ENCODE data around the gene NRXN3. TPM values are rescaled to one million over a fixed set of nuclear protein-coding genes. Genes with fewer than 3 reads are reported as not detected.
A peak's percentile ranks its signal among the peaks of the same experiment; 100 is the strongest.

The NRXN3 gene
- total RNA-seq, 1 donor, result 0.27 TPM

GRCh38 chr14:79580414-79580813 is 1410.2 kb downstream of the NRXN3 start:
- DNase-seq (ENCODE audit: low read depth in 2 of 3, low spot score in 2 of 3), result no peak

GRCh38 chr14:79580906-79581305 is 1410.7 kb downstream of the NRXN3 start:
- DNase-seq (ENCODE audit: low read depth in 2 of 3, low spot score in 2 of 3), result no peak

DNA sequence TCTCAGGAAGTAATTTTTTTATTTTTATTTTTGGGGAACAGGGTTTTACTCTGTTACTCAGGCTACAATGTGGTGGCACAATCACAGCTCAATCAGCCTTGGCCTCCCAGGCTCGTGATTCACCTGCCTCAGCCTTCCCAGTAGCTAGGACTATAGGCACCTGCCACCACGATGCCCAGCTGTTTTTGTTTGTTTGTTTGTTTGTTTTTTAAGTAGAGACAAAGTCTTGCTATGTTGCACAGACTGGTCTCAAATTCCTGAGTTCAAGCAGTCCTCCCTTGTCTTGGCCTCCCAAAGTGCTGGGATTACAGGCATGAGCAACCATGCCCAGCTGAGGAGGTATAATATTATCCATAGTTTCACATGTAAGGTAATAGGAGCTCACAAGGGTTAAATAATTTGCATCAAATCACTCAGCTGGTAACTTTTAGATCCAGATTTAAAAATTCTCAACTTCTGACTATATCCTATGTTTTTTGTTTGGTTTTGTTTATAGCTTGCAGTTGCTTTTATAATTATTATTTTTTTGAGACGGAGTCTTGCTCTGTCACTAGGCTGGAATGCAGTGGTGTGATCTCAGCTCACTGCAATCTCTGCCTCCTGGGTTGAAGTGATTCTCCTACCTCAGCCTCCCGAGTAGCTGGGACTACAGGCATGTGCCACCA is 1411.9 kb downstream of the NRXN3 start:
- no peak for DNase-seq (ENCODE audit: low read depth in 2 of 3, low spot score in 2 of 3)

DNA sequence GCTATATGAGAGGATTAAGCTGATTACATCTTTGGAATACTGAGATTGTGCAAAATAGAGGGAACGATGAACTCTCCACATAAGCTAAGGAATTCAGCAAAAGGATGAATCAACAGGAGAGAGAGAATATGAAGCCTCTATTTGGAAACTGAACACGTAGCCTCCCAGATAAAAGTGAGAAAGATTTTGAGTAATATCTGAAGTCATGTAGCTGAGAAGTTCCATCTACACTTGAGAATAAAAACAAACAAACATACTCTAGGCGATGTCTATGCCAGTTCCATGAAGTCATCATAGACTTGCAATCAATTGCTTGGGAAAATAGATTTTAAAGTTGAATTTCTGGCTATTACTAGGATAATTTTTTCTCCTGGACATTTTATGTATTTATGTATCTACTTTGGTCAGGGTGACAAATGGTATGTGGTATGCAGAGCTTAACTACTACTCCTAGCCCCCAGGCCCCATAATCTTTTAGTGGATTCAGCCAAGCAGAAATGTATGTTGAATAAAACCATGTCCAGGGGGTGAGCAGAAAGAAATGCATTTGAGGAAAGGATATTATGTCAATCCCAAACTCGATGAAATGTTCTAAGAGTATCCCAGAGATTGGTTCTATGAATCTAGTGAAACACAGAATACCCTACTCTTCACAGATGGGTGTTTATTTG is 1413.7 kb downstream of the NRXN3 start:
- no peak for DNase-seq (ENCODE audit: low read depth in 2 of 3, low spot score in 2 of 3)

- DNase-seq (ENCODE audit: low read depth in 2 of 3, low spot score in 2 of 3), result no peak
Observed at GRCh38 chr14:79584679-79585078, 1414.5 kb downstream of the NRXN3 start.

DNA sequence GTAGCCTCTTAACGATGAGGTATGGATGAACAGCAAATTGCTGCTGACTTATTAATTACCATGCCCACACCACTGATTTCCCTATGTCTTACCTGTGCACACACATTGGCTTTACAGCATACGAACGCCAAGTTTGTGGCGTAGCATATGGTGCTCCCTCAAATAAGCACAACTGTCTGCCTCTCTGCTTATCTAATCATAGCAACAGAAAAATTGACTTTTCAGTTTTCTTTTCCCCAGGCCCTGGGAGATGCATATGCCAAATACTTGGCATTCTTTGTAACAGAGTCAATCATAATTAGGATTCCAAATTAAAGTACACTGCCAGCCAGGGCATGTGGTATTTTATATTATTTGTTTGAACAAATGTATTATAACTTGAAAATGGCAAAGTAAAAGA is 1415.7 kb downstream of the NRXN3 start:
- DNase-seq (ENCODE audit: low read depth in 2 of 3, low spot score in 2 of 3), result no peak

DNA sequence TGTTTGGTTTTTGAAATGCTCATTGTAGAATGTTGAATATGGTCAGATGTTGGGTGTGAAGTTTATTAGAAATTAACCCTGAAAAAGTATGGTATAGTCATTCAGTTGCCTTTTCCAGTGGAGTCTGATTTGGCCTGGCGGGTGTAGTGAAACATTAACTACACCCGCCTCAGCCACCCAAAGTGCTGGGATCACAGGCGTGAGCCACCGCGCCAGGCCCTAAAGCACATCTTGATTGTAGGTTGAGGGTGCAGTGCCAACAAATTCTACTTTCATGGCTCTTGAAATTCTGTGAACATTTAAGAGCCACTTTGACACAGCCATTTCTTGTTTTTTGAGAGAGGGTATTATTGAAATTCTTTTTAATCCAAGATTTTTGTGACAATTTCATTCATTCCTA is 1416.2 kb downstream of the NRXN3 start:
- DNase-seq (ENCODE audit: low read depth in 2 of 3, low spot score in 2 of 3), result no peak

GRCh38 chr14:79586989-79587598 is 1416.9 kb downstream of the NRXN3 start:
- DNase-seq (ENCODE audit: low read depth in 2 of 3, low spot score in 2 of 3), result peak in 2 of 3 donors; percentile 5 to 60

DNA sequence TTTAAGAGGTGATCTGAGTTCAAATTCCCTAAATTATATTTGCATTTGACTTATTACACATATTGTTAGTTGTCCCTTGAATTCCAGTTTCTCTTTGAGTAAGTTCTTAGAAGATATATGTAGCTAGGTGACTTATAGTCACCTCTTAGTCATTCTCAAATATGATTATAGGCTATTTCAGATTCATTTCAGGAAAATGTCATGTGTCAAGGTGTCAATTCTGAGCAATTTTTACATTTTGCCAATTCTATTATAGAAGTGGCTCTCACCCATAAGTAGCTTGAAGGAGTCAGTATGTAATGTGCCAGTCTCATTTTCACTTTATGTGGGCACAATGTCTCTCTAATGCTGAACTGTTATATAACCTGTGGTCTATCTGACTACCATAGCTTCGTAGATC is 1417.7 kb downstream of the NRXN3 start:
- DNase-seq (ENCODE audit: low read depth in 2 of 3, low spot score in 2 of 3), result no peak

DNA sequence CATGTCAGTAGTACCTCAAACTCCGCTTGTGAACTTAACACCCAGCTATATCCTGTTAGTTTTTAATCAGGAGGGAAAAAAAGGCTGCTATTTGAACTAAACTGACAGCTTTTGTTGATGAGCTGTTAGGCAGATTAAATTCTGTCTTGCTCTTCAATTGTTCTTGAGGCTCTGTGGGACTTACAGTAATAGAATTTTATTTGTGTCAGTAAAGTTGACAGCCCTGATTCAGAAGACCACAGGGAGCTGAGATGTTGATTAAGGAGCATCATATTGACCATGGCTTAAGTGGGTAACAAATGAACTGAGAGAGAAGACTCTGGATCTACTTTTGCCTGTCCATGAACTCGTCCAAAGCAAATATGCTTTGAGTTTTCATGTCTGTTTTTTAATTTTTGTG is 1418.2 kb downstream of the NRXN3 start:
- DNase-seq (ENCODE audit: low read depth in 2 of 3, low spot score in 2 of 3), result peak in 1 of 3 donors; percentile 3

DNA sequence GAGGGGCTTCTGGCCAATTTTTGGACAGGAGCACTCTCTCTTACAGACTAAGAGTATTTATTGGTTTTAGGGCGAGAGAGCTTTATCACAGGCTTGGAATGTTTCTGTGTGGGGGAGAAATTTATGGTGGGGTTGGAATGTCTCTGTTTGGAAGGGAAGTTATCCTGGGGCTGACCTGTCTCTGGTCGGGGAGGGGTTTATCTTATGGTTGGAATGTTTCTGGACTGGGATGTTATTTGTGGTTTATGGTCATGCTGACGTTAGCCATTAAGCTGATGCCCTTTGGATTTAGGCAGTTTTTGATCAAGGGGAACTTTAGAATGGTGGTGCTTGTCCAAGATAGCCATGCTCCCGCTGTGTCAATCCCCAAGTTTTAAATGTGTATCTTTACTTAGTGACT is 1426.4 kb downstream of the NRXN3 start:
- DNase-seq (ENCODE audit: low read depth in 2 of 3, low spot score in 2 of 3), result no peak

- no peak for DNase-seq (ENCODE audit: low read depth in 2 of 3, low spot score in 2 of 3)
Observed at GRCh38 chr14:79597566-79597965, 1427.4 kb downstream of the NRXN3 start.

- no peak for DNase-seq (ENCODE audit: low read depth in 2 of 3, low spot score in 2 of 3)
Observed at GRCh38 chr14:79598339-79598738, 1428.2 kb downstream of the NRXN3 start.

DNA sequence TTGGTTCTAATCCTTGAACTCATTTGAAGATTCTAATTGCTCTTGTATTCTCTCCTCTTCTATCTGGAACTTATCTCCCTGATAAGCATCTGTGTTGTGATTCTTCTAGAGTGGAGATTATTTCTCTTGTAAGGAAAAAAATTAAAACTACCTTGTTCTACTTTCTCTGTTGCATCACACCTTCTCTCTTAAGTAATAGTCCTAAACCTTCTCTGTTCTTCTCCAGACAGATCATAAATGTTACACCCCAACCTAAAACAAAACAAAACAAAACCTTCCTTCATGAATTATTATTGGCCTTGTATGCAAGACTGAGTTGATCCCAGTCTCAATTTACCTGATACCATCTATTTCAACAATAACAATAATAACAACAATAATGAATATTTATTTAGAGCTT is 1429.1 kb downstream of the NRXN3 start:
- no peak for DNase-seq (ENCODE audit: low read depth in 2 of 3, low spot score in 2 of 3)

GRCh38 chr14:79600406-79600805 is 1430.2 kb downstream of the NRXN3 start:
- no peak for DNase-seq (ENCODE audit: low read depth in 2 of 3, low spot score in 2 of 3)

DNA sequence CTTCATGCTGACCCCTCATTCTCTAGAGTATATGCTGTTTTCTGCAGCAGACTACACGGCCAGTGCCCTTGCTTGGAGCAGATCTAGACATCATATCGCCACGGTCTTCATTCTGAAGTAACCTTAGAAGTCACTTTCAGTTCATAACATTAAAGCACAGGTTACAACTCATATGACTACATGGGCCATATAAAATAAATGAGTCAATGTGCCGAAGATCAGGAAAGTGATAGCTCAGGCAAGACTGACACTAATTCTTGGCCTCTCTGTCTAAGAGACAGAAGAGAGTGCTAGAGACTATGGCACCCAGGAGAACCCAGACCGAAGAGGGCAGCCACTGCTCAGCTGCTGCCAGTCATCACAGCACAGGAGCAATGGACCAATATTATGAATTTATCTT is 1431.4 kb downstream of the NRXN3 start:
- DNase-seq (ENCODE audit: low read depth in 2 of 3, low spot score in 2 of 3), result no peak

DNA sequence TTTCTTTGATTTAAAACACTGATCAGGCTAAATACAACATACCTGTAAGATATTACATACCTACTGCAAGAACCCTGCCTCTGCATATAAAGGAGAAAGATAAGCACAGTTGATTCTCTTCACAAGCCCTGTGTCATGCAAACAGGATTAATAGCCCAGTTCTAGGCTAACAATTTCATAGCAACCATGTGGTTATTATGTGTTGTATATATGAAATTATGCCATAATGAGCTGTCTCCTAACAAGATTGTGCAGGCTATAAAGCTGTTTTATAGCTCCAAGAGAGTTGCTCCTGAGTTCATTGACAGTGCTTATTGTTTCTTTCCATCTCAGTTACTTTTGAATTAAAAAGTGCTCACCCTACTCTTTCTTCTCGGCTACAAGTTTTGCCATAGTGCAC is 1431.9 kb downstream of the NRXN3 start:
- no peak for DNase-seq (ENCODE audit: low read depth in 2 of 3, low spot score in 2 of 3)

DNA sequence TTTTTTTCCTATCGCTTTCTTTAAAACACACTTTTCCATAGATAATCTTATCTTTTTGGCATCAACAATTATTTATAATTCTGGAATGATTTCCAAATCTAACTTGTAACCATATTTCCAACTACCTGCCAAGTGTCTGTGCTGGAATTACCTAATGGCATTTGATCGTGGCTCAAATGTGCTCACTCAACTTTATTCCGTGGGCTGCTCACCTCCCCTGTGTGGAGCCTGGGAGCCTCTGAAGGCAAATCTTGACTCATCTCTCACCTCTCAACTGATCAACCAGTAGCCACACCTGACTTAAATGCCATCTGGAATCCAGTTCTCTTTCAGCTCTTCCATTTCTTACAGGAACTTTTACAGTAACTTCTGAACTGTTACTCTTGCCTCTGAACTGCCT is 1432.6 kb downstream of the NRXN3 start:
- no peak for DNase-seq (ENCODE audit: low read depth in 2 of 3, low spot score in 2 of 3)

DNA sequence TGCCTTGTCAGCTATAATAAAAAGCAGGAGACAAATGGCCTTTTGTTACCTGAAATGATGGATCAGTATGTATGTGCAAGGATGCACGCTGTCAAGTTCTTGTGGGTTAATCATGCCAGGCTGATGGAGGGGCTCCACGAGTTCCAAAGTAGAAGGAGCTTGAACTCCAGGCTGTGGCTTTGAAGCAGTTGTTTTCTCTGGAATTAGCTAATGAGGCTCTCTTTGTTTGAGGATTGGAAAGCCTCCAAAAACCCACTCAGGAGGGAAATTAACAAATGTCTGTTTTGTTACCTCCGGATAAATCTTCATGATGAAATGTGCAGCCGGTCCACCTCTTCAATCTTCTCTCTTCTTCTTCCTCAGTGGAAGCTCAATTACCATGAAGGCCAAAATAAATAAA is 1435.7 kb downstream of the NRXN3 start:
- DNase-seq (ENCODE audit: low read depth in 2 of 3, low spot score in 2 of 3), result no peak

GRCh38 chr14:79608446-79608845 is 1438.3 kb downstream of the NRXN3 start:
- no peak for DNase-seq (ENCODE audit: low read depth in 2 of 3, low spot score in 2 of 3)

DNA sequence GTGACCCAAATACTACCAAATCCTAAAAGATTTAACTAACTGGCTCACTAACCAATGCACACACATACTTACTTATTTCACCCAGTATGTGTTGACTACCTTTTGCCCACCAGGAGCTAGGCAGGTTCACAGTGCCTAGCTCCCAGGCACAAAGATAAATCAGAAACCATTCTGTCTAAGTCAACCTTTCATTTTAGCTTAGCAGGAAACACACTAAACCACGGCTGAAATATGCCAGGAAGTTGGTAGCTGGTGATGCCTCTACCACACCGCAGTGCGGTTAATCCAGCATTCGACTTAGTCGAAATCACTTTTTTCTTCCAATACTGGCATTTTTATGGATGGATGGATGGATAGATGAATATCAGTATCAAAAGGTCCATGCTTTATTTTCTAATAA is 1443.5 kb downstream of the NRXN3 start:
- DNase-seq (ENCODE audit: low read depth in 2 of 3, low spot score in 2 of 3), result peak in 2 of 3 donors; percentile 6 to 68

GRCh38 chr14:79614448-79614847 is 1444.3 kb downstream of the NRXN3 start:
- no peak for DNase-seq (ENCODE audit: low read depth in 2 of 3, low spot score in 2 of 3)
